IPS-18a (cell line): ENCODE results near the gene ERCC3.
"Not testable (repeated sequence)": the region's sequence is repeated elsewhere in the genome, so short reads cannot be mapped to it uniquely, and the experiment has no call there.

Experiments used
- H3K27ac ChIP-seq: one replicate; pipeline ENCODE4 v1.5.1; 2013; ENCODE audit warnings: low read length
- H3K27me3 ChIP-seq: one replicate; pipeline ENCODE4 v1.6.1; 2013; ENCODE audit warnings: mild to moderate bottlenecking, low read length; ENCODE audit not compliant: control insufficient read depth, insufficient read depth
- H3K36me3 ChIP-seq: one replicate; pipeline ENCODE4 v1.6.1; 2013; ENCODE audit warnings: low read depth, low read length; ENCODE audit not compliant: control insufficient read depth
- H3K4me1 ChIP-seq: one replicate; pipeline ENCODE4 v1.6.1; 2013; ENCODE audit warnings: low read depth, low read length; ENCODE audit not compliant: control insufficient read depth
- H3K4me3 ChIP-seq: one replicate; pipeline ENCODE4 v1.5.1; 2013; ENCODE audit warnings: low read length
- H3K9ac ChIP-seq: one replicate; pipeline ENCODE4 v1.6.1; 2013; ENCODE audit warnings: mild to moderate bottlenecking, low read length, moderate library complexity
- H3K9me3 ChIP-seq: one replicate; pipeline ENCODE4 v1.6.1; 2013; ENCODE audit warnings: low read depth, low read length; ENCODE audit not compliant: control insufficient read depth

The ERCC3 gene

GRCh38 chr2:127277028-127277427 is 16.9 kb downstream of the ERCC3 start:
- no peaks in the 10 kb centered on the region for H3K27me3 ChIP-seq
- no peaks in the 10 kb centered on the region for H3K9me3 ChIP-seq
- H3K27ac ChIP-seq = no peak overlapping the region
- peaks cover 81% of the 10 kb centered on the region for H3K36me3 ChIP-seq
- H3K9ac ChIP-seq = no peak overlapping the region
- H3K4me1 ChIP-seq = no peaks in the 10 kb centered on the region
- H3K4me3 ChIP-seq = no peak overlapping the region

- H3K4me3 ChIP-seq = no peak overlapping the region
- H3K9me3 ChIP-seq = no peaks in the 10 kb centered on the region
- no peaks in the 10 kb centered on the region for H3K27me3 ChIP-seq
- H3K9ac ChIP-seq = no peak overlapping the region
- no peaks in the 10 kb centered on the region for H3K4me1 ChIP-seq
- H3K27ac ChIP-seq = no peak overlapping the region
- peaks cover 84% of the 10 kb centered on the region for H3K36me3 ChIP-seq
Observed at GRCh38 chr2:127275789-127276188, 18.2 kb downstream of the ERCC3 start.

- no peaks in the 10 kb centered on the region for H3K27me3 ChIP-seq
- H3K27ac ChIP-seq = no peak overlapping the region
- H3K4me1 ChIP-seq = no peaks in the 10 kb centered on the region
- H3K9ac ChIP-seq = no peak overlapping the region
- no peak overlapping the region for H3K4me3 ChIP-seq
- peaks cover 88% of the 10 kb centered on the region for H3K36me3 ChIP-seq
- H3K9me3 ChIP-seq = no peaks in the 10 kb centered on the region
Observed at GRCh38 chr2:127275356-127275755, 18.6 kb downstream of the ERCC3 start.

- Histone ChIP-seq H3K27ac (no peak overlapping the region), H3K9ac (no peak overlapping the region), H3K4me3 (no peak overlapping the region), H3K9me3 (peaks cover 2% of the 10 kb centered on the region), H3K4me1 (no peaks in the 10 kb centered on the region), H3K27me3 (no peaks in the 10 kb centered on the region), H3K36me3 (peaks cover 75% of the 10 kb centered on the region)
Observed at GRCh38 chr2:127270663-127271062, 23.3 kb downstream of the ERCC3 start.

DNA sequence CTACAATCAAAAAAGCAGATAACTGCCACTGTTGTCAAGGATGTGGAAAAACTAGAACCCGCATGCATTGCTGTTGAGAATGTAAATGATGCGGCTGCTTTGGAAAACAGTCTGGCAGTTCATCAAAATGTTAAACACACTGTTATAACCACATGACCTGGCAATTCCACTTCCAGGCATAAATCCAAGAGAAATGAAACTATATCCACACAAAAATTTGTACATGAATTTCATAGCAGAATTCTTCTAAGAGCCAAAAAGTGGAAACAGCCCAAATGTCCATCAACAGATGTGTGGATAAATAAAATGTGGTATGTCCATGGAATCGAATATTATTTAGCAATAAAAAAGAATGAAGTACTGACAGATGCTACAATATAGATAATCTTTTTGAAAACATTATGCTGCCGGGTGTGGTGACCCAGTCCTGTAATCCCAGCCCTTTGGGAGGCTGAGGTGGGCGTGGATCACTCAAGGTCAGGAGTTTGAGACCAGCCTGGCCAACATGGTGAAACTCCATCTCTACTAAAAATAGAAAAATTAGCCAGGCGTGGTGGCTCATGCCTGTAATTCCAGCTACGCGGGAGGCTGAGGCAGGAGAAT is 32.0 kb downstream of the ERCC3 start:
- Histone ChIP-seq H3K36me3 (peaks cover 46% of the 10 kb centered on the region), H3K9me3 (no peaks in the 10 kb centered on the region), H3K4me3 (no peak overlapping the region), H3K4me1 (no peaks in the 10 kb centered on the region), H3K27me3 (no peaks in the 10 kb centered on the region), H3K9ac (no peak overlapping the region), H3K27ac (no peak overlapping the region)

DNA sequence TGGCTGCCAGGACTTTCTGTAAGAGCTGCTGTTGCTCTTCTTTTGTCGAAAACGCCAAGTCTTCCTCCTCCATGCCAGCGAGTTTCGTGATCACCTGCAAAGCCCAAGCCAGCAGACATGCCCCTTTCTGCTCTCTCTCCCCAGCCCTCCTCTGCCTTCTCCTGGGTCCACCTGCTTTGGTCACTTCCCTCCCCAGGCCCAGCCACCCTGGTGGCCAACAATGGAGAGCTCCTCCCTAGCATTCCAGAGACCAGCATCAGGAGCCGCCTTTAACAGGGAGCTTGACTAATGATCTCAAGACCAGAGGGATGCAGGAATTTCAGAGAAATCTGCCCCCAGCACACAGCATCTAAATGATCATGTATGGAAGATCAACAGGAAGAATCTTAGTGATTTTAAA is 34.6 kb downstream of the ERCC3 start:
- no peaks in the 10 kb centered on the region for H3K27me3 ChIP-seq
- no peaks in the 10 kb centered on the region for H3K4me1 ChIP-seq
- no peak overlapping the region for H3K27ac ChIP-seq
- H3K9me3 ChIP-seq = no peaks in the 10 kb centered on the region
- peaks cover 52% of the 10 kb centered on the region for H3K36me3 ChIP-seq
- no peak overlapping the region for H3K9ac ChIP-seq
- no peak overlapping the region for H3K4me3 ChIP-seq

DNA sequence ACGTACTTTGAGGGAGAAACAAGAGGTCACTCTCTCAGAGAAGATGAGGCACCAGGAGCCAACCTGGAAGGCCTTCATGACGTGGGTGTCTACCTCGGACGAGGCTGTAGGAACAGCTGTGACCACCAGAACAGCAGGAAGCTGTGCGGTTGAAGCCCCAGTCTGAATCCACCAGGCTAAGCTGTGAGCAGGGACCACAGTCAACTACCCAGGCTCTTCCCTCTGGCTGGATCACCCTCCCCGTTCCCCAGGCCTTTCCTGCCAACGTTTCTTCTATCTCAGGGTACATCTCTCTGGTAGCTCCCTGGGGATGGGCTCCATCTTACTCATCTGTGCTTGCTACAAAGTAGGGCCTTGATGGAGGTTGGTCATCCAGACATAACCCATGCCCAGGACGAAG is 37.1 kb downstream of the ERCC3 start:
- H3K9ac ChIP-seq = no peak overlapping the region
- H3K36me3 ChIP-seq = peaks cover 52% of the 10 kb centered on the region
- H3K27ac ChIP-seq = no peak overlapping the region
- H3K9me3 ChIP-seq = no peaks in the 10 kb centered on the region
- no peaks in the 10 kb centered on the region for H3K27me3 ChIP-seq
- no peaks in the 10 kb centered on the region for H3K4me1 ChIP-seq
- no peak overlapping the region for H3K4me3 ChIP-seq

DNA sequence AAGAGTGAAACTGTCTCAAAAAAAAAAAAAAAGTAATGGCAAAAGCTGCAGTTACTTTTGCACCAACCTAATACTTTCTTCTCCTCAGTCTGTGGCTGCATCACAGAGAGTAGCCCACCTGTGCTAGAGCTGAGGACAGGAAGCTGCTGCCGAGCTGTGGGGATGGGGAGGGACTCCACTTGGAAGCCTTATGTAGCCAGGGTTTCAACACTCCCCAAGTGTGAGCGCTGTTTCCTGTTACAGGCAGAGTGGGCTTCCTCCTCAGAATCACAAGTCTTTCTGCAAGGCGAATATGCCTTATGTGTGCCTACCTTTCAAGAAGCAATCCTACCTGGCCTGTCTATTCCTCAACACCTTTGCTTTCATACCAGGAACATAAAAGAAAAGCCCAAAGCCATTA is 37.6 kb downstream of the ERCC3 start:
- H3K9ac ChIP-seq = no peak overlapping the region
- H3K4me3 ChIP-seq = no peak overlapping the region
- H3K4me1 ChIP-seq = no peaks in the 10 kb centered on the region
- no peaks in the 10 kb centered on the region for H3K27me3 ChIP-seq
- H3K9me3 ChIP-seq = no peaks in the 10 kb centered on the region
- no peak overlapping the region for H3K27ac ChIP-seq
- H3K36me3 ChIP-seq = peaks cover 48% of the 10 kb centered on the region

DNA sequence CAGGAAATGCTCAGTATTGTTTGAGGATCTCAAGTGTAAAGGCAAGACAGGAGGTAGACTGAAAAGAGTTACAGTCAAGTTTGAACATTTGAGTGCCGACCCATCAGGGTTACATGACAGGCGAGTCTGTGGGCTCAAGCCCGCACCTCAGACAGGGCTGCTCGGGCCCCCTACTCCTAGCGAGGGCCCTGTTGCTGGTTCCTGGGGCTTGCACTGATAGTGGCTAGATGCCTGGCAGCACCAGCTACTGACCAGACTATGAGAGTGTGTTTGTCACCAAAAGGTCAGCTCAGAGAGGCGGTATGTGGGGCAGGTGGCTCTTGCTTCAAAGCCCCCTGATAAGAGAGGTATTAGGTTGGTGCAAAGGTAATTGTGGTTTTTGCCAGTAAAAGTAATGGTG is 38.2 kb downstream of the ERCC3 start:
- no peaks in the 10 kb centered on the region for H3K9me3 ChIP-seq
- H3K9ac ChIP-seq = no peak overlapping the region
- no peaks in the 10 kb centered on the region for H3K4me1 ChIP-seq
- H3K27me3 ChIP-seq = no peaks in the 10 kb centered on the region
- H3K36me3 ChIP-seq = peaks cover 41% of the 10 kb centered on the region
- no peak overlapping the region for H3K27ac ChIP-seq
- H3K4me3 ChIP-seq = no peak overlapping the region

GRCh38 chr2:127255146-127255545 is 38.8 kb downstream of the ERCC3 start:
- Histone ChIP-seq H3K27me3 (no peaks in the 10 kb centered on the region), H3K9me3 (no peaks in the 10 kb centered on the region), H3K36me3 (peaks cover 35% of the 10 kb centered on the region), H3K4me1 (no peaks in the 10 kb centered on the region), H3K27ac (no peak overlapping the region), H3K9ac (no peak overlapping the region), H3K4me3 (no peak overlapping the region)

DNA sequence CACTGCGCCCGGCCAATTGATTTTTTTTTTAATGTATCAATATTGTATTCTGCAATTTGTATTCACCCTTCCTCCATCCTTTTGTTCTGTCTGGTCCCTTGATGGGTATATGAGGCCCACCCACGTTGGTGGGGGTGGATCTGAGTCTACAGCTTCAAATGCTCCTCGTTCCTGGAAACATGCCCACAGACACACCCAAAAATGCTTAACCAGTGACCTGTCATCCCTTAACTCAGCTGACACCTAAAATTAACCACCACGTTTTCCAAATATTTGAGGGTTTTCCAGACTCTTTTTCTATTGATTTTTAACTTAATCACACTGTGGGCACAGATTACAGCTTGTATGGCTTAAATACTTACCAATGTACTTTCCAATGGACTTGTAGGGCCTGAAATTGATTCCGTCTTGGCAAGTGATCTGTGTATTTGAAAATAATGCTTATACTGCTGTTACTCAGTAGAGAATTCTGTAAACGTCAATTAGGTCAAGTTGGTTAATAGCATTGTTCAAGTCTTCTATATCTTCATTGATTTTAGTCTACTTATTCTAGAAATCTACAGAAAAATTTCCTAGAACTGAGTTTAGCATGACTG is 39.5 kb downstream of the ERCC3 start:
- Histone ChIP-seq H3K27me3 (no peaks in the 10 kb centered on the region), H3K27ac (no peak overlapping the region), H3K4me3 (no peak overlapping the region), H3K9me3 (no peaks in the 10 kb centered on the region), H3K36me3 (peaks cover 29% of the 10 kb centered on the region), H3K9ac (no peak overlapping the region), H3K4me1 (no peaks in the 10 kb centered on the region)

DNA sequence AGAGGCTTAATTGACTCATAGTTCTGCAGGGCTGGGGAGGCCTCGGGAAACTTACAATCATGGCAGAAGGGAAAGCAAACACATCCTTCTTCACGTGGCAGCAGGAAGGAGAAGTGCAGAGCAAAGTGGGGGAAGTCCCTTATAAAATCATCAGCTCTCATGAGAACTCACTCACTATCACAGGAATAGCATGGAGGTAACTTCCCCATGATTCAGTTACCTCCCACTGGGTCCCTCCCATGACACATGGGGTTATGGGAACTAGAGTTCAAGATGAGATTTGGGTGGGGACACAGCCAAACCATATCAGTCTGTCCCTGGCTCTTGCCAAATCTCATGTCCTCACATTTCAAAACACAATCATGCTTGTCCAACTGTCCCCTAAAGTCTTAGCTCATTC is 52.8 kb downstream of the ERCC3 start:
- H3K4me1 ChIP-seq, H3K27me3 ChIP-seq, H3K36me3 ChIP-seq, H3K9ac ChIP-seq, H3K4me3 ChIP-seq, H3K27ac ChIP-seq, H3K9me3 ChIP-seq: not testable (repeated sequence)
